K562 treated with DMSO at 1 percent for 4 hours (cell line): ENCODE data around the gene FOXD4L6. TPM values are rescaled to one million over a fixed set of nuclear protein-coding genes. Genes with fewer than 3 reads are reported as not detected.

Experiments used
- total RNA-seq: library from RNA; unstranded; fragments of 300-600 nt; gene quantifications from 2 replicates; pipeline ENCODE4 v1.2.3, GENCODE V29; 2022; ENCODE audit not compliant: insufficient read depth

The FOXD4L6 gene
- not detected in 2 replicates for total RNA-seq

DNA sequence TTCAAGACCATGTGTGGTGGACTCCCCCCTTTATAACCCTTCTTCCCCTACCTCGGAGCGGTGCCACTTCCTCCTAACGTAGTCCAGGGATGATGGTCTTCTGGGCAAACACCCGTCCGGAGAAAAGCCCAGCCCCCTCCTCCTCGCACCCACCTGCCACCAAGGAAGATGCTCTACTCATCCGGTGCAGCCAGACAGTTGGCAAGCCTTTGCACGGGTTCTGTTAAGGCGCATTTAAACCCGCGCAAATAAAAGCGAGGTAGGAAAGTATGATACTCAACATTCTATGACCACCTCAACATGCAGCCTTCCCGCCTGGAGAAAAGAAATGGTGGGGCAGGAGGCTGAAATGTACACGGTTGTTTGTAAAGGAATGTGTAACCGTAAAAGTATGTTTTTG lies at the start of gene FOXD4L6:
Gene FOXD4L6 (minus strand): TSS at position 101 of the 400 bp plus-strand sequence. CDS start 298 bp downstream, outside the sequence.

Other genes with a start within 250 kb of the FOXD4L6 start
- 3.4 TPM in 2 replicates for gene ZNG1F, start 60.6 kb upstream of the FOXD4L6 start, total RNA-seq